AG04450 (cell line): Measurements from ENCODE around the gene ARHGEF4. TPM values are rescaled to one million over a fixed set of nuclear protein-coding genes. Genes with fewer than 3 reads are reported as not detected.

ENCODE experiments used
- CTCF ChIA-PET: fragments of 300-600, 350-600 bp; formaldehyde crosslinking; extraction: SDS; loops from one replicate; lab custom pipeline; 2022; ENCODE audit warnings: antibody characterized with exemption, inconsistent platforms; lab: Charles Lee
- POLR2A ChIA-PET: fragments of 350-600 bp; formaldehyde crosslinking; extraction: SDS; loops from one replicate; lab custom pipeline; 2021; ENCODE audit warnings: antibody characterized with exemption, inconsistent platforms; lab: Yijun Ruan, JAX
- DNase-seq: peaks from one replicate; pipeline ENCODE4 v3.0.0-alpha.2; 2011; ENCODE audit warnings: low read depth, low spot score
- H3K27ac ChIP-seq: one replicate; pipeline ENCODE4 v1.5.1; 2012; ENCODE audit warnings: low read depth, low read length, control low read depth
- H3K27me3 ChIP-seq: one replicate; pipeline ENCODE4 v1.6.0; 2012; ENCODE audit warnings: low read length; ENCODE audit not compliant: control insufficient read depth, insufficient read depth
- H3K4me3 ChIP-seq: 2 replicates; pipeline ENCODE4 v1.5.1; 2011; ENCODE audit warnings: mild to moderate bottlenecking, low read depth, low read length, control low read depth
- H3K9me3 ChIP-seq: 2 replicates; pipeline ENCODE4 v1.5.1; 2012; ENCODE audit warnings: low read length; ENCODE audit not compliant: control insufficient read depth, insufficient read depth
- polyA plus RNA-seq: library from polyadenylated mRNA; depleted of rRNA; stranded (reverse); fragments of >200 nt; gene quantifications from 2 replicates; pipeline ENCODE4 v1.2.3, GENCODE V29; 2011
- TF ChIP-seq, protein P1 (sequence below): IDR thresholded peaks from 2 replicates; pipeline ENCODE4 v1.5.1; 2011; ENCODE audit warnings: low read depth, low read length, control low read depth, inconsistent platforms

ARHGEF4 gene
- polyA plus RNA-seq, 1 experiment: 0.95 TPM

DNA sequence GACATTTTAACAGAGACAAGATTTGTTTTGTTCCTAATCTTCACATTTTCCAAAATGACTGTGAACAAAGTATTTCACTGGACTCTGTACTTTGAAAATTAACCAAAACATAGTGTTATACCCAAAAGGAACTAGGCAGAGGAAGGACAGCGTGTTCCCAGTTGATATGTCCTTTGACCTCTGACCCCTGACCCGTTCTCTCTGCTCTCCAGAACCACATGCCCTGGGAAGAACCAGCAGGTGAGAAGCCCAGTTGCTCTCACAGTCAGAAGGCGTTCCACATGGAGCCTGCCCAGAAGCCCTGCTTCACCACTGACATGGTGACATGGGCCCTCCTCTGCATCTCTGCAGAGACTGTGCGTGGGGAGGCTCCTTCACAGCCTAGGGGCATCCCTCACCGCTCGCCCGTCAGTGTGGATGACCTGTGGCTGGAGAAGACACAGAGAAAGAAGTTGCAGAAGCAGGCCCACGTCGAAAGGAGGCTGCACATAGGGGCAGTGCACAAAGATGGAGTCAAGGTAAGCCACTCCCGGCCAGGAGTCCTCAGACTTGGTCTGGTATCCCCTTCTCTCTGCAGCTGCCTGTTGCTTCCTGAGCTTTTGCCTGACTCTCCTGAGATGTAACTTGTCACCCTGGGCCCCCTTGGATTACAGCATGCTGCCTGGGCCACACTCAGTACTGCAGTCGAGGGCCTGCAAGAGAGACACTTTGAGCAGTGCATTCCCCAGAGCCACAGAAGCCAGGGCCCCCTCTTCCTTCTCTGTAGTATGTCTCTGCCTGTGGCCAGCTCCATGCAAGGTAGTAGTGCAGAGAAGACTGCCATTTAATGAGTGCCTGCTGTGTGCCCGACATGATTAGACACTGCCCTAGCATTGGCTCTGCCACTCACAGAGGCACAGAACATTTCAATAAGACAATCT, 94.3 kb downstream of the ARHGEF4 start:
- ChIA-PET CTCF (interaction anchor here (1.6 kb wide), 1 partner anchor 11 kb away, joined by 5 read pairs; no protein-coding TSS in a partner anchor), POLR2A (no interaction called here)
- DNase-seq: no peak
- TF ChIP-seq, protein P1, sequence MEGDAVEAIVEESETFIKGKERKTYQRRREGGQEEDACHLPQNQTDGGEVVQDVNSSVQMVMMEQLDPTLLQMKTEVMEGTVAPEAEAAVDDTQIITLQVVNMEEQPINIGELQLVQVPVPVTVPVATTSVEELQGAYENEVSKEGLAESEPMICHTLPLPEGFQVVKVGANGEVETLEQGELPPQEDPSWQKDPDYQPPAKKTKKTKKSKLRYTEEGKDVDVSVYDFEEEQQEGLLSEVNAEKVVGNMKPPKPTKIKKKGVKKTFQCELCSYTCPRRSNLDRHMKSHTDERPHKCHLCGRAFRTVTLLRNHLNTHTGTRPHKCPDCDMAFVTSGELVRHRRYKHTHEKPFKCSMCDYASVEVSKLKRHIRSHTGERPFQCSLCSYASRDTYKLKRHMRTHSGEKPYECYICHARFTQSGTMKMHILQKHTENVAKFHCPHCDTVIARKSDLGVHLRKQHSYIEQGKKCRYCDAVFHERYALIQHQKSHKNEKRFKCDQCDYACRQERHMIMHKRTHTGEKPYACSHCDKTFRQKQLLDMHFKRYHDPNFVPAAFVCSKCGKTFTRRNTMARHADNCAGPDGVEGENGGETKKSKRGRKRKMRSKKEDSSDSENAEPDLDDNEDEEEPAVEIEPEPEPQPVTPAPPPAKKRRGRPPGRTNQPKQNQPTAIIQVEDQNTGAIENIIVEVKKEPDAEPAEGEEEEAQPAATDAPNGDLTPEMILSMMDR: no peak
- no peaks in the 10 kb centered on the region for H3K27me3 ChIP-seq
- H3K9me3 ChIP-seq: no peaks in the 10 kb centered on the region
- H3K27ac ChIP-seq: no peak overlapping the region
- no peak overlapping the region for H3K4me3 ChIP-seq

DNA sequence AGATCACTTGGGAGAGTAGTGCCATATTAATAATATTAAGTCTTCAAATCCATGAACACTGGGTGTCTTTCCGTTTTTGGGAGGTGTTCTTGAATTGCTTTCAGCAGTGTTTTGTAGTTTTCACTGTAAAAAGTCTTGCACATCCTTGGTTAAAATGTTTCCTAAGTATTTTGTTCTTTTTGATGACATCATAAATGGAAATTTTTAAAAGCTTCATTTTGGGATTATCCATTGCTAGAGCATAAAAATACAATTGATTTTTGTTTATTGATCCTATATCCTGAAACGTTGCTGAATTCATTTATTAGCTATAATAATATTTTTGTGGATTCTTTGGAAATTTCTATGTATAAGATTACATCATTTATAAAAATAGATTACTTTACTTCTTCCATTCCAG, 96.8 kb downstream of the ARHGEF4 start:
- CTCF ChIA-PET: interaction anchor here (2.1 kb wide), 1 partner anchor 13 kb away, joined by 8 read pairs; no protein-coding TSS in a partner anchor
- no peak overlapping the region for H3K27ac ChIP-seq
- H3K9me3 ChIP-seq: no peaks in the 10 kb centered on the region
- no peak for DNase-seq
- H3K4me3 ChIP-seq: no peak overlapping the region
- POLR2A ChIA-PET: no interaction called here
- TF ChIP-seq, protein P1: no peak
- no peaks in the 10 kb centered on the region for H3K27me3 ChIP-seq

DNA sequence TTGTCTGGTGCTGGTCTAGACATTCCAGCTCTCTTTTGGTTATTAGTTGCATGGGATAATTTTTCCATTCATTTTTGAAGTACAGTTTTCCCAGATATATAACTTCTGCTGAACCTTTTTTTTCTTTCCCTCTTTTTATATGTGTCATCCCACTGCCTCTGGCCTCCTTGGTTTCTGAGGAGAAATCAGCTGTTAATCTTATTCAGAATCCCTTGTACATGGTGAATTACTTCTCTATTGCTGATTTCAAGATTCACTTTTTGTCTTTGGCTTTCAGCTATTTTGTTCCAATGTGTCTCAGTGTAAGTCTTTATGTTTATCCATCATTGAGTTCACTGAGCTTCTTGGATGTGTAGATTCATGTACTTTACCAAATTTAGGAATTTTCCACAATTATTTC, 99.7 kb downstream of the ARHGEF4 start:
- TF ChIP-seq, protein P1: no peak
- H3K27me3 ChIP-seq: no peaks in the 10 kb centered on the region
- ChIA-PET CTCF (interaction anchor here (1.3 kb wide), 1 partner anchor 16 kb away, joined by 6 read pairs; no protein-coding TSS in a partner anchor), POLR2A (no interaction called here)
- H3K27ac ChIP-seq: no peak overlapping the region
- H3K9me3 ChIP-seq: no peaks in the 10 kb centered on the region
- DNase-seq: no peak
- no peak overlapping the region for H3K4me3 ChIP-seq

DNA sequence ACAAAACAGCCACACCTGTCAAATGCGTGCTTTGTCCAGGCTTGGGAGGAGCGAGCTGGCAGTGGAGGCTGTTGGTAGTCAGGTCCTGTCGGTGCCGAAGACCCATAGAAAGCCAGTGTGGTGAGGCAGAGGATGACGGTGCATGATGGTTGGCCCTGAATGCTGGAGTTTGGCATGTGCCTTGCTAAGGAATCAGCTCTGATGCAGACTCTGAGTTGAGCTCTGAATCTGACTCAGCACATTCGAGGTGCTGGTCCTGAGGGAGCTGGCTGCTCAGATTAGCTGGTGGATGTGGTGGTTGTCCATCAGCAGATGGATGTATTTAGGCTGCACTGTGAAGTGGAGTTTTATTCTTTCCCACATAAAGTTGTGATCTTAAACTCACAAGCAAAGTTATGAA, 111.3 kb downstream of the ARHGEF4 start:
- H3K27ac ChIP-seq: no peak overlapping the region
- H3K9me3 ChIP-seq: no peaks in the 10 kb centered on the region
- H3K4me3 ChIP-seq: no peak overlapping the region
- no peak for DNase-seq
- H3K27me3 ChIP-seq: peaks cover 2% of the 10 kb centered on the region
- ChIA-PET CTCF (no interaction called here), POLR2A (no interaction called here)
- TF ChIP-seq, protein P1: no peak

DNA sequence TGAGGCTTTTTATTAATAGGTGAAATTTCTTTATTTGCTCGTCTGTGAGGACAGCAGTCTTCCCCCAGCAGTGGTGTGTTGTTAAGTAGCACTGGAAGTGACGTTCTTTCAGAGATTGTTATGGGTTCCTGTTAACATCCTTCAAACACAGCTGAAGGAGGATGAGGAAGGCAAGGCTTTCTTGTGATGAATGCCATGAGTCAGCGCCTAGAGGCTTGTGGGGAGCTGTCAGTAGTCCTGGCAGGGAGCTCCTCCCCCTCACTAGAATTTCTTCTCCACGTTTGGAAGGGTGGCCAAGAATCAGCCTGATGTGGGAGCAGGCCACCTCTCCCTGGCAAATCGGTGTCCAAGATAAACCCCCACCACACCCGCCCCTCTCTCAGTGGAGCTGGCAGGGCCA, 113.2 kb downstream of the ARHGEF4 start:
- Histone ChIP-seq H3K9me3 (no peaks in the 10 kb centered on the region), H3K4me3 (no peak overlapping the region), H3K27me3 (peaks cover 2% of the 10 kb centered on the region), H3K27ac (no peak overlapping the region)
- TF ChIP-seq, protein P1: no peak
- ChIA-PET CTCF (no interaction called here), POLR2A (no interaction called here)
- DNase-seq: no peak
